ENCODE measurements around the gene TMEM236. TPM values are rescaled to one million over a fixed set of nuclear protein-coding genes. Genes with fewer than 3 reads are reported as not detected.

TMEM236 gene
- total RNA-seq, 3 donors from 2014 or later: 37.8 to 80.8 (median 59.9) TPM

- peaks cover 2% of the 10 kb centered on the region for H3K4me1 ChIP-seq (ENCODE audit: low read depth)
- H3K9me3 ChIP-seq: no peaks in the 10 kb centered on the region
- ATAC-seq (peak; percentile 23), DNase-seq (no peak)
- TF ChIP-seq CTCF (IDR thresholded peaks at IDR 0.05): no peak
- H3K36me3 ChIP-seq (ENCODE audit: low read depth): no peaks in the 10 kb centered on the region
- intact Hi-C loops (cut with DNase I, micrococcal nuclease): no loop called here
- no peak overlapping the region for H3K4me3 ChIP-seq
Observed at GRCh38 chr10:17782921-17783665, 31.1 kb downstream of the TMEM236 start.

GRCh38 chr10:17783751-17784150 is 31.8 kb downstream of the TMEM236 start:
- ATAC-seq (peak; percentile 14), DNase-seq (no peak)
- no peak for TF ChIP-seq CTCF (IDR thresholded peaks at IDR 0.05)
- Histone ChIP-seq H3K9me3 (no peaks in the 10 kb centered on the region), H3K4me3 (no peak overlapping the region), H3K36me3 (ENCODE audit: low read depth) (no peaks in the 10 kb centered on the region), H3K4me1 (ENCODE audit: low read depth) (peaks cover 2% of the 10 kb centered on the region)
- intact Hi-C loops (cut with DNase I, micrococcal nuclease): no loop called here

- ATAC-seq (no peak), DNase-seq (no peak)
- Histone ChIP-seq H3K9me3 (no peaks in the 10 kb centered on the region), H3K4me1 (ENCODE audit: low read depth) (peaks cover 2% of the 10 kb centered on the region), H3K36me3 (ENCODE audit: low read depth) (no peaks in the 10 kb centered on the region), H3K4me3 (no peak overlapping the region)
- no peak for TF ChIP-seq CTCF (IDR thresholded peaks at IDR 0.05)
- intact Hi-C loops (cut with DNase I, micrococcal nuclease): no loop called here
Observed at GRCh38 chr10:17784688-17785087, 32.7 kb downstream of the TMEM236 start.

GRCh38 chr10:17785276-17785930 is 33.4 kb downstream of the TMEM236 start:
- no peak for DNase-seq
- Histone ChIP-seq H3K4me3 (no peak overlapping the region), H3K9me3 (no peaks in the 10 kb centered on the region), H3K4me1 (ENCODE audit: low read depth) (peaks cover 2% of the 10 kb centered on the region), H3K36me3 (ENCODE audit: low read depth) (no peaks in the 10 kb centered on the region)
- no peak for TF ChIP-seq CTCF (IDR thresholded peaks at IDR 0.05)
- ATAC-seq: no peak
- intact Hi-C loops (cut with DNase I, micrococcal nuclease): no loop called here

GRCh38 chr10:17787087-17787961 is 35.3 kb downstream of the TMEM236 start:
- ATAC-seq: peak; percentile 35
- no peak for DNase-seq
- intact Hi-C loops (cut with DNase I, micrococcal nuclease): no loop called here

More at GRCh38 chr10:17787087-17787961, 35.3 kb downstream of the TMEM236 start:
- TF ChIP-seq CTCF (IDR thresholded peaks at IDR 0.05): no peak
- no peaks in the 10 kb centered on the region for H3K36me3 ChIP-seq (ENCODE audit: low read depth)
- no peak overlapping the region for H3K4me3 ChIP-seq
- peaks cover 2% of the 10 kb centered on the region for H3K4me1 ChIP-seq (ENCODE audit: low read depth)
- H3K9me3 ChIP-seq: no peaks in the 10 kb centered on the region

Data from mucosa of descending colon (tissue), 3 donors.